Mesothelial cell of epicardium (in vitro differentiated cells): Measurements from ENCODE around the gene BATF3. TPM values are rescaled to one million over a fixed set of nuclear protein-coding genes. Genes with fewer than 3 reads are reported as not detected.

Experiments
- DNase-seq, 2 experiments: peaks; one replicate each; pipeline ENCODE4 v3.0.0; 2021; ENCODE audit warnings: low spot score in 2 of 2; ENCODE audit not compliant: unreplicated experiment in 2 of 2
- H3K27ac Mint-ChIP-seq: 2 replicates; pipeline ENCODE4 v1.8.0; 2021; ENCODE audit warnings: mixed read lengths
- H3K27me3 Mint-ChIP-seq: 2 replicates; pipeline ENCODE4 v1.8.0; 2021; ENCODE audit warnings: low read depth, mixed read lengths
- H3K36me3 Mint-ChIP-seq: 2 replicates; pipeline ENCODE4 v1.8.0; 2021; ENCODE audit warnings: mixed read lengths
- H3K4me1 Mint-ChIP-seq: 2 replicates; pipeline ENCODE4 v1.8.0; 2021; ENCODE audit warnings: mixed read lengths
- H3K4me3 Mint-ChIP-seq: 2 replicates; pipeline ENCODE4 v1.8.0; 2021; ENCODE audit warnings: mild to moderate bottlenecking, moderate library complexity, mixed read lengths
- H3K9me3 Mint-ChIP-seq: 2 replicates; pipeline ENCODE4 v1.8.0; 2021; ENCODE audit warnings: mixed read lengths
- CTCF ChIP-seq: fragments of 200-600 bp; sonication (generic); IDR thresholded peaks from one replicate; pipeline ENCODE4 v1.5.0; 2021; ENCODE audit warnings: antibody characterized with exemption; ENCODE audit not compliant: unreplicated experiment
- total RNA-seq: library from RNA; stranded (reverse); gene quantifications from 3 replicates; pipeline ENCODE4 v1.2.1, GENCODE V29; 2021

Gene BATF3
- total RNA-seq, 1 donor from 2014 or later = 1.0 TPM

- H3K4me3 Mint-ChIP-seq = no peak overlapping the region
- no peak for TF ChIP-seq CTCF
- H3K9me3 Mint-ChIP-seq = no peaks in the 10 kb centered on the region
- DNase-seq = no peak
- H3K27me3 Mint-ChIP-seq = peaks cover 8% of the 10 kb centered on the region
- peak overlapping the region; percentile 39 for H3K27ac Mint-ChIP-seq
- peaks cover 39% of the 10 kb centered on the region for H3K4me1 Mint-ChIP-seq
- no peaks in the 10 kb centered on the region for H3K36me3 Mint-ChIP-seq
Measured at GRCh38 chr1:212669102-212669501, 30.5 kb downstream of the BATF3 start.

- no peaks in the 10 kb centered on the region for H3K9me3 Mint-ChIP-seq
- H3K36me3 Mint-ChIP-seq = no peaks in the 10 kb centered on the region
- H3K27ac Mint-ChIP-seq = peak overlapping the region; percentile 23
- no peak overlapping the region for H3K4me3 Mint-ChIP-seq
- no peak for DNase-seq
- peaks cover 34% of the 10 kb centered on the region for H3K4me1 Mint-ChIP-seq
- peaks cover 8% of the 10 kb centered on the region for H3K27me3 Mint-ChIP-seq
- TF ChIP-seq CTCF = no peak
Measured at GRCh38 chr1:212668477-212668876, 31.2 kb downstream of the BATF3 start.

GRCh38 chr1:212667223-212668139 lies 32.2 kb downstream of the BATF3 start:
- TF ChIP-seq CTCF = no peak
- DNase-seq = no peak
- H3K27ac Mint-ChIP-seq = peak overlapping the region; percentile 93
- H3K36me3 Mint-ChIP-seq = no peaks in the 10 kb centered on the region
- H3K4me3 Mint-ChIP-seq = peak overlapping the region; percentile 9
- H3K4me1 Mint-ChIP-seq = peaks cover 34% of the 10 kb centered on the region
- H3K9me3 Mint-ChIP-seq = no peaks in the 10 kb centered on the region
- H3K27me3 Mint-ChIP-seq = peaks cover 8% of the 10 kb centered on the region

GRCh38 chr1:212666116-212666775 lies 33.4 kb downstream of the BATF3 start:
- no peak for TF ChIP-seq CTCF
- H3K9me3 Mint-ChIP-seq = no peaks in the 10 kb centered on the region
- H3K4me1 Mint-ChIP-seq = peaks cover 26% of the 10 kb centered on the region
- no peak overlapping the region for H3K27ac Mint-ChIP-seq
- H3K27me3 Mint-ChIP-seq = peaks cover 11% of the 10 kb centered on the region
- H3K4me3 Mint-ChIP-seq = peak overlapping the region; percentile 72
- H3K36me3 Mint-ChIP-seq = no peaks in the 10 kb centered on the region
- no peak for DNase-seq

- Mint-ChIP-seq H3K27me3 (peaks cover 16% of the 10 kb centered on the region), H3K36me3 (no peaks in the 10 kb centered on the region), H3K9me3 (no peaks in the 10 kb centered on the region), H3K4me1 (peaks cover 23% of the 10 kb centered on the region), H3K4me3 (peak overlapping the region; percentile 72), H3K27ac (no peak overlapping the region)
- TF ChIP-seq CTCF = peak; percentile 77
- peak; percentile 71 to 89 for DNase-seq
Measured at GRCh38 chr1:212665241-212666115, 34.2 kb downstream of the BATF3 start.
